IMR-90 (cell line): ENCODE results near the gene GPR142.

Experiments used
- BHLHE40 ChIP-seq: fragments of 150-350 bp; IDR thresholded peaks from 2 replicates; pipeline ENCODE4 v1.6.1; 2016; ENCODE audit warnings: mild to moderate bottlenecking, low read depth, low read length
- CTCF ChIP-seq: conservative IDR thresholded peaks from 2 replicates; pipeline ENCODE4 v1.5.1; 2012; ENCODE audit warnings: mild to moderate bottlenecking, low read depth, low read length, improper control_type of control experiment
- ELK1 ChIP-seq: fragments of 150-350 bp; IDR thresholded peaks from 2 replicates; pipeline ENCODE4 v1.6.1; 2016; ENCODE audit warnings: low read depth, mild to moderate bottlenecking, low read length, moderate library complexity, borderline replicate concordance
- MAFK ChIP-seq: IDR thresholded peaks from 2 replicates; pipeline ENCODE4 v1.6.1; 2012; ENCODE audit warnings: low read depth, low read length, improper control_type of control experiment
- MXI1 ChIP-seq: IDR thresholded peaks from 2 replicates; pipeline ENCODE4 v1.6.1; 2012; ENCODE audit warnings: low read depth, mild to moderate bottlenecking, low read length, moderate library complexity, borderline replicate concordance
- NFE2L2 ChIP-seq: fragments of 150-350 bp; IDR thresholded peaks from 2 replicates; pipeline ENCODE4 v1.6.1; 2016; ENCODE audit warnings: low read depth, mild to moderate bottlenecking, low read length
- POLR2A ChIP-seq: IDR thresholded peaks from 2 replicates; pipeline ENCODE4 v1.6.1; 2012; ENCODE audit warnings: mild to moderate bottlenecking, low read depth, low read length
- RAD21 ChIP-seq: IDR thresholded peaks from 2 replicates; pipeline ENCODE4 v1.6.1; 2012; ENCODE audit warnings: low read length, improper control_type of control experiment
- RFX5 ChIP-seq: IDR thresholded peaks from 2 replicates; pipeline ENCODE4 v1.8.0; 2012; ENCODE audit warnings: low read depth, mild to moderate bottlenecking, low read length, moderate library complexity
- SMC3 ChIP-seq: fragments of 150-350 bp; IDR thresholded peaks from 2 replicates; pipeline ENCODE4 v1.6.1; 2016; ENCODE audit warnings: low read depth, mild to moderate bottlenecking, antibody characterized with exemption, low read length, moderate library complexity
- USF2 ChIP-seq: fragments of 150-350 bp; IDR thresholded peaks from 2 replicates; pipeline ENCODE4 v1.6.1; 2017; ENCODE audit warnings: mild to moderate bottlenecking, antibody characterized with exemption, low read length, low read depth

GRCh38 chr17:74362810-74363498 lies 4.4 kb upstream of the GPR142 start:
- no peak for TF ChIP-seq POLR2A
- no peak for TF ChIP-seq CTCF
- no peak for TF ChIP-seq MAFK
- TF ChIP-seq ELK1: no peak
- no peak for TF ChIP-seq MXI1
- TF ChIP-seq SMC3: no peak
- TF ChIP-seq RFX5: no peak
- no peak for TF ChIP-seq RAD21
- no peak for TF ChIP-seq USF2
- TF ChIP-seq NFE2L2: no peak
- no peak for TF ChIP-seq BHLHE40
